ENCODE results near the gene SPATA31D3.
"Not testable (repeated sequence)": the region's sequence is repeated elsewhere in the genome, so short reads cannot be mapped to it uniquely, and the experiment has no call there.

Gene SPATA31D3

GRCh38 chr9:81943393-81943792 lies at the start of gene SPATA31D3:
SPATA31D3 (plus strand) TSS chr9:81943500; CDS start chr9:81943586, 86 bp downstream.
- DNase-seq: not testable (repeated sequence)

GRCh38 chr9:81893929-81894328 lies 49.4 kb upstream of the SPATA31D3 start:
- no peak for DNase-seq

- no peak for DNase-seq
Measured at GRCh38 chr9:81894891-81895290, 48.4 kb upstream of the SPATA31D3 start.

- DNase-seq: no peak
Measured at GRCh38 chr9:81896070-81896469, 47.2 kb upstream of the SPATA31D3 start.

GRCh38 chr9:81898851-81899250 lies 44.4 kb upstream of the SPATA31D3 start:
- no peak for DNase-seq

- no peak for DNase-seq
Measured at GRCh38 chr9:81902196-81902595, 41.1 kb upstream of the SPATA31D3 start.

- no peak for DNase-seq
Measured at GRCh38 chr9:81902626-81903025, 40.7 kb upstream of the SPATA31D3 start.

- no peak for DNase-seq
Measured at GRCh38 chr9:81906671-81907070, 36.6 kb upstream of the SPATA31D3 start.

GRCh38 chr9:81912135-81912534 lies 31.2 kb upstream of the SPATA31D3 start:
- no peak for DNase-seq

- no peak for DNase-seq
Measured at GRCh38 chr9:81915801-81916505, 27.3 kb upstream of the SPATA31D3 start.

GRCh38 chr9:81918507-81918906 lies 24.8 kb upstream of the SPATA31D3 start:
- DNase-seq: not testable (repeated sequence)

- DNase-seq: not testable (repeated sequence)
Measured at GRCh38 chr9:81928305-81928704, 15.0 kb upstream of the SPATA31D3 start, which contains the start of gene SPATA31D4. SPATA31D4 (plus strand) TSS chr9:81928428; CDS start chr9:81928514, 86 bp downstream.

- not testable (repeated sequence) for DNase-seq
Measured at GRCh38 chr9:81930147-81930546, 13.2 kb upstream of the SPATA31D3 start.

GRCh38 chr9:81933547-81933946 lies 9.8 kb upstream of the SPATA31D3 start:
- DNase-seq: not testable (repeated sequence)

- not testable (repeated sequence) for DNase-seq
Measured at GRCh38 chr9:81948650-81949049, 5.3 kb downstream of the SPATA31D3 start.

- no peak for DNase-seq
Measured at GRCh38 chr9:81953096-81953495, 9.8 kb downstream of the SPATA31D3 start.

GRCh38 chr9:81955625-81956024 lies 12.3 kb downstream of the SPATA31D3 start:
- no peak for DNase-seq

- no peak for DNase-seq
Measured at GRCh38 chr9:81964218-81965171, 21.2 kb downstream of the SPATA31D3 start.

GRCh38 chr9:81968026-81968425 lies 24.7 kb downstream of the SPATA31D3 start:
- DNase-seq: no peak

GRCh38 chr9:81969971-81970370 lies 26.7 kb downstream of the SPATA31D3 start:
- no peak for DNase-seq

- DNase-seq: no peak
Measured at GRCh38 chr9:81971727-81972126, 28.4 kb downstream of the SPATA31D3 start.

- DNase-seq: no peak
Measured at GRCh38 chr9:81974764-81975163, 31.5 kb downstream of the SPATA31D3 start.

- no peak for DNase-seq
Measured at GRCh38 chr9:81976351-81976750, 33.1 kb downstream of the SPATA31D3 start.

- DNase-seq: no peak
Measured at GRCh38 chr9:81979196-81979595, 35.9 kb downstream of the SPATA31D3 start.
